HG02981 (cell line): ENCODE results near the gene ZNF385C.

Experiments
- ATAC-seq: cut with Tn5 transposase; IDR thresholded peaks from one replicate; pipeline ENCODE4 v1.9.1; 2021; ENCODE audit warnings: mild to moderate bottlenecking, moderate library complexity; ENCODE audit not compliant: unreplicated experiment

Gene ZNF385C

GRCh38 chr17:42079541-42079940 is 18.7 kb downstream of the ZNF385C start:
- no peak for ATAC-seq

GRCh38 chr17:42078396-42079043 is 19.8 kb downstream of the ZNF385C start:
- ATAC-seq: no peak

- no peak for ATAC-seq
These were observed 20.5 kb downstream of the ZNF385C start for GRCh38 chr17:42077755-42078154.

- no peak for ATAC-seq
These were observed 21.3 kb downstream of the ZNF385C start for GRCh38 chr17:42076797-42077559.

GRCh38 chr17:42075789-42076188 is 22.5 kb downstream of the ZNF385C start:
- no peak for ATAC-seq

GRCh38 chr17:42072323-42073187 is 25.7 kb downstream of the ZNF385C start:
- ATAC-seq: no peak

GRCh38 chr17:42071810-42072209 is 26.5 kb downstream of the ZNF385C start:
- no peak for ATAC-seq

- ATAC-seq: no peak
These were observed 29.3 kb downstream of the ZNF385C start for GRCh38 chr17:42068979-42069378.

- no peak for ATAC-seq
These were observed 30.7 kb downstream of the ZNF385C start for GRCh38 chr17:42067371-42068091.

- ATAC-seq: no peak
These were observed 33.1 kb downstream of the ZNF385C start for GRCh38 chr17:42065201-42065600.

GRCh38 chr17:42062681-42063080 is 35.6 kb downstream of the ZNF385C start:
- no peak for ATAC-seq

- no peak for ATAC-seq
These were observed 36.4 kb downstream of the ZNF385C start for GRCh38 chr17:42061646-42062487.

GRCh38 chr17:42060231-42060630 is 38.0 kb downstream of the ZNF385C start:
- ATAC-seq: no peak

- no peak for ATAC-seq
These were observed 38.5 kb downstream of the ZNF385C start for GRCh38 chr17:42059815-42060214.

GRCh38 chr17:42058063-42058462 is 40.2 kb downstream of the ZNF385C start:
- ATAC-seq: no peak

- ATAC-seq: no peak
These were observed 41.6 kb downstream of the ZNF385C start for GRCh38 chr17:42056635-42057034.

- ATAC-seq: no peak
These were observed 42.8 kb downstream of the ZNF385C start for GRCh38 chr17:42055496-42055895.

- ATAC-seq: no peak
These were observed 43.2 kb downstream of the ZNF385C start for GRCh38 chr17:42055027-42055426.

- no peak for ATAC-seq
These were observed 44.4 kb downstream of the ZNF385C start for GRCh38 chr17:42053731-42054500.
